Endothelial cell (in vitro differentiated cells): Measurements from ENCODE around the gene GSTM3. TPM values are rescaled to one million over a fixed set of nuclear protein-coding genes. Genes with fewer than 3 reads are reported as not detected.
"Not testable (repeated sequence)": the region's sequence is repeated elsewhere in the genome, so short reads cannot be mapped to it uniquely, and the experiment has no call there.

Experiments
- DNase-seq: peaks from one replicate; pipeline ENCODE4 v3.0.0; 2021; ENCODE audit warnings: low spot score
- H3K27ac Mint-ChIP-seq: one replicate; pipeline ENCODE4 v1.8.0; 2021; ENCODE audit warnings: mixed read lengths, inconsistent platforms; ENCODE audit not compliant: unreplicated experiment
- H3K27me3 Mint-ChIP-seq: one replicate; pipeline ENCODE4 v1.8.0; 2021; ENCODE audit warnings: mild to moderate bottlenecking, moderate library complexity, mixed read lengths, inconsistent platforms; ENCODE audit not compliant: unreplicated experiment
- H3K36me3 Mint-ChIP-seq: one replicate; pipeline ENCODE4 v1.8.0; 2021; ENCODE audit warnings: mild to moderate bottlenecking, low read depth, mixed read lengths, inconsistent platforms; ENCODE audit not compliant: unreplicated experiment
- H3K4me1 Mint-ChIP-seq: one replicate; pipeline ENCODE4 v1.8.0; 2021; ENCODE audit warnings: mild to moderate bottlenecking, mixed read lengths, inconsistent platforms; ENCODE audit not compliant: unreplicated experiment
- H3K4me3 Mint-ChIP-seq: one replicate; pipeline ENCODE4 v1.8.0; 2021; ENCODE audit warnings: mild to moderate bottlenecking, mixed read lengths, inconsistent platforms; ENCODE audit not compliant: unreplicated experiment
- H3K9me3 Mint-ChIP-seq: one replicate; pipeline ENCODE4 v1.8.0; 2021; ENCODE audit warnings: mixed read lengths, inconsistent platforms; ENCODE audit not compliant: unreplicated experiment
- total RNA-seq: library from RNA; stranded (reverse); fragmentation: NEBNext Ultra II Directional; extraction: Animal tissue kit (Norgen Biotek cat#: 25700); gene quantifications from one replicate; pipeline ENCODE4 v1.2.1, GENCODE V29; 2021; ENCODE audit not compliant: unreplicated experiment
- TF ChIP-seq, protein P1 (sequence below): fragments of 200-600 bp; sonication (generic); IDR thresholded peaks from one replicate; pipeline ENCODE4 v1.5.0; 2021; ENCODE audit warnings: antibody characterized with exemption; ENCODE audit not compliant: unreplicated experiment

GSTM3 gene
- total RNA-seq, 1 donor from 2014 or later, result 6.9 TPM

- H3K4me1 Mint-ChIP-seq, result no peaks in the 10 kb centered on the region
- H3K4me3 Mint-ChIP-seq, result no peak overlapping the region
- H3K27me3 Mint-ChIP-seq, result peaks cover 3% of the 10 kb centered on the region
- H3K9me3 Mint-ChIP-seq, result peaks cover 4% of the 10 kb centered on the region
- TF ChIP-seq, protein P1, sequence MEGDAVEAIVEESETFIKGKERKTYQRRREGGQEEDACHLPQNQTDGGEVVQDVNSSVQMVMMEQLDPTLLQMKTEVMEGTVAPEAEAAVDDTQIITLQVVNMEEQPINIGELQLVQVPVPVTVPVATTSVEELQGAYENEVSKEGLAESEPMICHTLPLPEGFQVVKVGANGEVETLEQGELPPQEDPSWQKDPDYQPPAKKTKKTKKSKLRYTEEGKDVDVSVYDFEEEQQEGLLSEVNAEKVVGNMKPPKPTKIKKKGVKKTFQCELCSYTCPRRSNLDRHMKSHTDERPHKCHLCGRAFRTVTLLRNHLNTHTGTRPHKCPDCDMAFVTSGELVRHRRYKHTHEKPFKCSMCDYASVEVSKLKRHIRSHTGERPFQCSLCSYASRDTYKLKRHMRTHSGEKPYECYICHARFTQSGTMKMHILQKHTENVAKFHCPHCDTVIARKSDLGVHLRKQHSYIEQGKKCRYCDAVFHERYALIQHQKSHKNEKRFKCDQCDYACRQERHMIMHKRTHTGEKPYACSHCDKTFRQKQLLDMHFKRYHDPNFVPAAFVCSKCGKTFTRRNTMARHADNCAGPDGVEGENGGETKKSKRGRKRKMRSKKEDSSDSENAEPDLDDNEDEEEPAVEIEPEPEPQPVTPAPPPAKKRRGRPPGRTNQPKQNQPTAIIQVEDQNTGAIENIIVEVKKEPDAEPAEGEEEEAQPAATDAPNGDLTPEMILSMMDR, result no peak
- no peak for DNase-seq
- H3K36me3 Mint-ChIP-seq, result peaks cover 15% of the 10 kb centered on the region
- no peak overlapping the region for H3K27ac Mint-ChIP-seq
These were observed 35.4 kb downstream of the GSTM3 start for GRCh38 chr1:109705411-109705810.

- H3K4me3 Mint-ChIP-seq, result no peak overlapping the region
These were observed 36.7 kb downstream of the GSTM3 start for GRCh38 chr1:109704173-109704572.

GRCh38 chr1:109702940-109703339, 37.9 kb downstream of the GSTM3 start:
- H3K36me3 Mint-ChIP-seq, result peaks cover 10% of the 10 kb centered on the region
- not testable (repeated sequence) for H3K27ac Mint-ChIP-seq, H3K9me3 Mint-ChIP-seq, H3K4me1 Mint-ChIP-seq, H3K27me3 Mint-ChIP-seq, H3K4me3 Mint-ChIP-seq, DNase-seq

More at GRCh38 chr1:109704173-109704572, 36.7 kb downstream of the GSTM3 start:
- DNase-seq, result no peak
- H3K36me3 Mint-ChIP-seq, result peaks cover 13% of the 10 kb centered on the region
- H3K27ac Mint-ChIP-seq, result no peak overlapping the region
- peaks cover 3% of the 10 kb centered on the region for H3K27me3 Mint-ChIP-seq
- TF ChIP-seq, protein P1, result no peak
- H3K9me3 Mint-ChIP-seq, result peaks cover 4% of the 10 kb centered on the region
- H3K4me1 Mint-ChIP-seq, result no peaks in the 10 kb centered on the region

- H3K27ac Mint-ChIP-seq, DNase-seq, H3K36me3 Mint-ChIP-seq, H3K27me3 Mint-ChIP-seq, H3K4me3 Mint-ChIP-seq, H3K4me1 Mint-ChIP-seq, H3K9me3 Mint-ChIP-seq: not testable (repeated sequence)
These were observed 43.0 kb downstream of the GSTM3 start for GRCh38 chr1:109697861-109698260.

DNA sequence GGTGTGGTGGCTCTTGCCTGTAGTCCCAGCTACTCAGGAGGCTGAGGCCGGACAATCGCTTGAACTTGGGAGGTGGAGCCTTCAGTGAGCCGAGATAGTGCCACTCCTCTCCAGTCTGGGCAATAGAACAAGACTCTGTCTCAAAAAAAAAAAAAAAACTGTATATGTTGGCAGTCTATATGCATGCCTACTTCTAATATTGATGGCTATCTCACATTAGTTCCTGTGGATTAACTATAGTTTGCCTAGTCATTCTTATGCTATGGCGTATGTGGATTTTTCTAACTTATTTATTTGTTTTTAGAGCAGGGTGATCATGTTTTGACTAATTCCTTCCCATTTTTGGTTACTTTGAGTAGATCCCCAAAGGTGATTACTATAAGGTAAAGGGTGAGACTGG, 43.8 kb downstream of the GSTM3 start:
- Mint-ChIP-seq H3K4me1 (no peaks in the 10 kb centered on the region), H3K27me3 (no peaks in the 10 kb centered on the region), H3K36me3 (no peaks in the 10 kb centered on the region), H3K9me3 (no peaks in the 10 kb centered on the region), H3K4me3 (no peak overlapping the region), H3K27ac (no peak overlapping the region)
- TF ChIP-seq, protein P1, result no peak
- DNase-seq, result no peak

DNA sequence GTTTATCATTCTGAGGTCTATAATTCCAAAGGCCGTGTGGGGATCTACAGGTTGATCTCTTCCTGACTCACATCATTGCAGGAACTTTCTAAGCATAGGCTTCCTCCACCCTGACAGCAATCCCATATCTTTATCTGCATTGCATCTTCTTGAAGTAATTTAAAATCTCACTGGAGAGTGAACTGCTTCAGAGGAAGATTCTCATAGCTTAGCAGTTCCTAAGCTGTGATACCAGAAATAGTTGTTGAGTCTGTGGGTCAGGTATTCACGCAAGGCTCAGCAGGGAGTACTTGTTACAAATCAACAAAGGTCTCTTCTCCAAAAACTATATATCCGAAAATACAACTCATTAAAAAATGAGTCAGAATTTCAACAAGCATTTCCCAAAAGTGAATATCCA, 45.7 kb downstream of the GSTM3 start:
- not testable (repeated sequence) for H3K4me1 Mint-ChIP-seq, H3K27ac Mint-ChIP-seq, H3K36me3 Mint-ChIP-seq, H3K9me3 Mint-ChIP-seq, H3K27me3 Mint-ChIP-seq, DNase-seq, H3K4me3 Mint-ChIP-seq

DNA sequence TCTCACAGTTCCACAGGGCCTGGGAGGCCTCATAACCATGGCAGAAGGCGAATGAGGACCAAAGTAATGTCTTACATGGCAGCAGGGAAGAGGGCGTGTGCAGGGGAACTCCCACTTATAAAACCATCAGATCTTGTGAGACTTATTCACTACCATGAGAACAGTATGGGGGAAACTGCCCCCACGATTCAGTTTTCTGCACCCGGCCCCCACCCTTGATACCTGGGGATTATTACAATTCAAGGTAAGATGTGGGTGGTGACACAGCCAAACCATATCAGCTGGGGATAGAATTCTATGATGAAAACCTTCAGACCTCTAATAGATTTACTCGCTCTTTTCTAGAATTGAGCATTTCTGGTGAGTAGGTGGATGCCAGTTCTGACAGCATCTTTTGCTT, 46.4 kb downstream of the GSTM3 start:
- H3K36me3 Mint-ChIP-seq, H3K4me3 Mint-ChIP-seq, H3K27ac Mint-ChIP-seq, DNase-seq, H3K4me1 Mint-ChIP-seq, H3K9me3 Mint-ChIP-seq, H3K27me3 Mint-ChIP-seq: not testable (repeated sequence)
